ENCODE results near the gene RPL10A.

Gene RPL10A

GRCh38 chr6:35493307-35493983 is 25.2 kb downstream of the RPL10A start:
- DNase-seq, result no peak

DNA sequence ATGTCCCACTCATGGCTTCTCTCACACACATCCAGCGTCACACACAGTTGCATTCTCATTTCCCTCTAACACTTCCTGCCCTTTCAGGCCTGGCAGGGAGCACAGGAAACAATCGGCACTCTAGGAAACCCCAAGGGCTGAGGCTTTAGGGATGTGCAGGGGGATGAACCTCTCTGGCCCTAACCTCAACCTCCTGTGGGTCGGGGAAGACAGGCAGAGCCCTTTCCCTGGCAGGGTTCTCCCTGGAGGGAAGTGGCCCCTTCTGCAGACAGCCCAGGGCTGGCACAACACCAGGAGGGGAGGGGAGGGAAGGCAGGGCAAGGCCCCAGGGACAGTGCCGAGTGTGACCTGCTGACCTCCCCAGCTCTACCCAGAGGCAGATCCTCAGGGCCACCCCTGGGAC is 26.0 kb downstream of the RPL10A start:
- DNase-seq, result no peak

DNA sequence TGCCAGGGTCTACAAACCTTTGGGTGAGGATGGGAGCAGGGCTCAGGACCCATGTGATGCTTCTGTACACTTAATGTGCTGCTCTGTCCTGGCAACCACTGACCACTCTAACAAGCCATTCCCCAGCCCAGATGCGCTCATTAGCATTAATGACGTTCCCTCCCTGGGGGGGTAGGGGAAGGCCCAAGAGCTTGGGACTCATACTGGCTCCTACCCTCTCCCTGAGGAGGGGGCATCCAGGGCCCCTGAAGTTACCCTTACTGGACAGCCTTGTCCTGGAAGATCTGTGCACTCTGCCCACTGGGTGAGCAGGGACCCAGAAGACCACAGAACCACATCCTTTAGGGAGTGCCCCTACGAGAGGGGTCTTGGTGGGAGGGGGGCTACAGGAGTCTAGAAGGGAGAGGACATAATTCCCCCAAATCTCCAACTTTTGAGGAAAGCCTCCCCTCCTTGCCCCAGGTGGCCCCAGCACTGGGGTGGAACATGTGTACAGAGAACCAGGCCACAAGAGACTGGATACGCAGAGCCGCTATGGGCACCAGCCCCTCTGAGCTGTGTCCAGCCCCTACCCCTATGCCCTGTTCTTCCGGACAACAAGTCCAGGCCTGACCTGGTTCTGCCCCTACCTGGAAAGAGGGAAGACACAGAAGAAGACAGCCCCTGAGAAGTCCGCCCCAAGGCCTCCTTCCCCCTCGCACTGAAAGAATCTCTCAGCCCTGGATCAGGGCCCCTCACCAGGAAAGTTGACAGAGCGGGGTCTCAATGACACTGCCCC is 27.2 kb downstream of the RPL10A start:
- DNase-seq, result no peak

- DNase-seq, result no peak
Observed at GRCh38 chr6:35496036-35496840, 28.0 kb downstream of the RPL10A start.

- DNase-seq, result peak; percentile 84
Observed at GRCh38 chr6:35496841-35497570, 28.8 kb downstream of the RPL10A start, which contains the start of gene TEAD3. Gene TEAD3, minus strand, starts transcription at chr6:35497079.

DNA sequence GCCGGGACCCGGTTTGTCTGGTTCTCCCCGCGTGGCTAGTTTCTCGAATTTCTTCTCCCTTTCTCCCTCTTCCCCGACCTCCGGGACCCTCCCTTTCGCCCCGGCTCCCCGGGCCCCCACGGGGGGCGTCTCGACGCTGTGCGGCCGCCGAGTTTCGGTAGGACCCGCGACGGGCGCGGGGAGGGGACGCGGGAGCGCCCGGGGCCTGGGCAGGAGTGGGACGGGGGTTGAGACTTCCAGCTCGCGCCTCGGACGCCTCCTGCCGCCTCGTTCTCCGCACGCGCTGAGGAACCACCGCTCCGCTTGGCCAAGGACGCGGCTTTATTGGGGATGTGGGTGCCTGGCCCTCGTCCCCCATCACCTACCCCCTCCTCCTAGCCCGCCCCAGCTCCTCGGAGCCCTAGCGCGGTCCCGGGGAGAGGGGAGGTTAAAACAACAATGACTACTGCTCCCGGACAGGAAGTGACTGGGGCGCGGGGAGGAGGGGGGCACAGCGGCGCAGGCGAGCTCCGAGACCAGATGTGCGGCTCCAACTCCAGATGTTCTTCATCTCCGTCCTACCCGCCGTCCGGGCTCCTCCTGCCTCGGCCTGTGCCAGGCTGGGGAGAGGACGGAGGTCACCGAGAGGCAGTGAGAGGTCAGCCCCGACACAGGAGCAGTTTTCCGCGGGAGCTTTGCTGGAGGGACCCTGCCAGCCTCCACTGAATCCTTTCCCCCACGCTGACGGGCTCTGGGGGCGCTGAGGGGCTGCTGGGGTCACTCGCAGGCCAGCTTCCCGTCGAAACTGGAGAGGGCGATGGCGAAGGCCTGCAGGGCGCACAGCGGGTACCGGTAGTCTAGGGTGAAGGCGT is 29.6 kb downstream of the RPL10A start:
- peak; percentile 84 for DNase-seq

DNA sequence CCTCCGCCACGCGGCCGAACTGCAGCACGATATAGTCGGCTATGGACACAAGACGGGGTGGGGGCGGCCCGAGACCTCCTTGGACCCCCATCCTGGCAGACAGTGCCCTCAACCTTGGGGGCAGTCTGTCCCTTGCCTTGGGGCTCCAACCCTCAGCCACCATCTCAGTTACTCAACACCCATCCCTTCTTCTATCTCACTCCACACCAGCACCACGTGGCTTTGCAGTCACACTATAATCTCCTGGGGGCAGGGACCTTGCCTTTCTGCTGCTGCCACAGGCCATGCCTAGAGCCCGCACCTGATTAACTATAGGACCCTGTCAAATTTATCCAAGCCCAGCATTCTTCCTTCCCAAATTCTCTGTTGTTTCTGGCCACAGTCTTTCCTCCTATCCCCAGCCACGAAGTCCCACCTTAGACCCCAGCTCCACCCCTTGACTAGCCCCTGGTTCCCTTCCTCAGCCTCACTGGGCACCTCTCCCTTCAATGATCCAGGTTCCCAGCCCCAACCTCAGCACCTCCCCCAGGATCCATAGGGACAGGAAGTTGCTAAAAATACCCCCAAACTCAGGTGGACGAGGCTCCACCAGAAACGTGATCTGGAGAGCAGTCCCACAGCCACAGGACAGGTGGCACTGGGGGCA is 30.3 kb downstream of the RPL10A start:
- no peak for DNase-seq

GRCh38 chr6:35499372-35499771 is 31.2 kb downstream of the RPL10A start:
- DNase-seq, result no peak

DNA sequence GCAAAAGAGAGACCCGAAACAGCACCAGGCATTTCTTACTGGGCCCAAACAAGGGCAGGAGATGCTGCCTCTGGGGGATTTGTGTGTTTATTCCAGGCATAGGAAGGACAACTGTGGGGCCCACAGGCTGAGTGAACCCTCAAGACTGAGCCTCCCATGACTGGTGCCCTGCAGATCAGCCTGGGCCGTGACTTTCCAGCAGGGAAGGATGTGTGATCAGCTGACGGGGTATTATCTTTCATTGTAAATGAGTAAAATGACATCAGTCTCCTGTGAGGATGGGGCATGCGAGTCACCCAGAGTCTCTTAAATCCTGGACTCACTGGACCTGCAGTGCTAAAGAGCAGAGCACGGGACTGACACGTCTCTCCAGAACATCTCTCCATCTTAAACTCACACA is 32.6 kb downstream of the RPL10A start:
- DNase-seq, result peak; percentile 55

- no peak for DNase-seq
Observed at GRCh38 chr6:35501784-35502183, 33.6 kb downstream of the RPL10A start.

DNA sequence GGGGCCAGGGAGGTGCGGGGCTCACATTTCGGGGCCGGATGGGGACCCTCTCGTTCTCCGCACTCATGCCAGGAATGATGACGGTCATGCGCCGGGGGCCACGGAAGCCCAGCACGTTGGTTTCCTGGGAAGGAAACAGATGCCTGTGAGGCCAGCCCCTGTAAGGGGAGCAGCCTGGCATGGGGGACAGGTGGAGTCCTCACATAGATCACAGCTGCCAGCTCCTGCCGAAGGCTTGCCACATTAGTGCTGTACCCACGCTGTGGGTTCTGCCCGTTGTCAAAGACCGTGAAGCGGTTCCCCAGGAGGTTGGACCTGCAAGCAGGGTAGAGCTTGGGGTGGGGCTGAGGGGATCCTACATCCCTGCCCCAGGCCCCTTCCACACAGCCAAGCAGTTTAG is 35.3 kb downstream of the RPL10A start:
- DNase-seq, result no peak

GRCh38 chr6:35505999-35506412 is 37.8 kb downstream of the RPL10A start:
- DNase-seq, result no peak

DNA sequence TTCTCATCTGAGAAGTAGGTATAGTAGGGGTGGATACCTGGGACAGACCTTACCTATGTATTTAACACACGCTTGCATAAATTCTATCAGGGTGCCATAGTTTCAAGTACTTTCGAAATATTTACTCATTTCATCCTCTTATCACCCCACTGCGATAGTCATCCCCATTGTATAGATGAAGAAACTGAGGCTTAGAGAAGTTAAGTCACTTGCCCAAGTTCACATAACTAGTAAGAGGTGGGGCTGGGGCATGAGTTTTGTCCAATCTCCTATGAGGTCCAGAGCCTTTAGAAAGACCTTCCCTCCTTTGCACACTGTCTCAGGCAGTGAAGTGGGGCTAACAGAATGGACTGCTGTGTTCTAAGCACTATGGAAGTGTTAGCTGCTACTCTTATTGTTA is 38.3 kb downstream of the RPL10A start:
- DNase-seq, result no peak

- DNase-seq, result no peak
Observed at GRCh38 chr6:35507221-35507620, 39.0 kb downstream of the RPL10A start.

DNA sequence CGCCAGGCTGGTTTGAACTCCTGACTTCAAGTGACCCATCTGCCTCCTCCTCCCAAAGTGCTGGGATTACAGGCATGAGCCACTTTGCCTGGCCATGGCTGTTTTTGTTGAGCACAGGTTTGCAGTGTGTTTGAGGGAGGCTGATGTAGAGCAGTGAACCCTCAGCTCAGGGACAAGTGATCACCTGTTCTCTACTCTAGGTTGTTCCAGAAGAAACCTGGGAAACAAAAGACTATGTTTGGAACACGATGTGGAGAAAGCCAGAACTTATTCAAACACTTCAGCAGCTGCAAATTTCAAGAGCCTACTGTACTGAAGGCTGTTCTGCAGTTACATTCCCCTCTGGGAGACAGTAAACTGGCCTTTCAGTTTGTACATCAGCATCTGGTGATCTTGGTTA is 39.8 kb downstream of the RPL10A start:
- DNase-seq, result no peak

DNA sequence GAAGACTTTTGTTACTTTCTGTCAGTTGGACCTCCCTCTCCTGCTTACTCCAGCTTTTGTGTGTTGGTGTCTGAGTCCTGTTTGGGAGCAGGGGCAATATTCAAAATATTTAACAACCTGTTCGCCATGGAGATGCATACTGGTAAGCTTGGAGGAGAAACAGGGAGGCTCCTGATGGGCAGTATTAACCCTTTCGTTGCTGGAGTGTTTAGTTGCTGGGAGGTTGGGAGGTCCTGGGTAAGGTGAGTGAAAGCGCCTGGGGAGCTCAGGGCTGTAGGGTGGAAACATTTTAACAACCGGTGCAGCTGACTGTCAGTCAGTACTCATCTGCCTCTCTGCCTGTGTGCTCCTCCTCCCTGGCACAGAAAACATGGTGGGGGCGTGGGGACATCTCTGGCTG is 40.3 kb downstream of the RPL10A start:
- no peak for DNase-seq

- DNase-seq, result no peak
Observed at GRCh38 chr6:35510916-35511561, 42.8 kb downstream of the RPL10A start.

GRCh38 chr6:35511562-35511941 is 43.4 kb downstream of the RPL10A start:
- DNase-seq, result no peak

DNA sequence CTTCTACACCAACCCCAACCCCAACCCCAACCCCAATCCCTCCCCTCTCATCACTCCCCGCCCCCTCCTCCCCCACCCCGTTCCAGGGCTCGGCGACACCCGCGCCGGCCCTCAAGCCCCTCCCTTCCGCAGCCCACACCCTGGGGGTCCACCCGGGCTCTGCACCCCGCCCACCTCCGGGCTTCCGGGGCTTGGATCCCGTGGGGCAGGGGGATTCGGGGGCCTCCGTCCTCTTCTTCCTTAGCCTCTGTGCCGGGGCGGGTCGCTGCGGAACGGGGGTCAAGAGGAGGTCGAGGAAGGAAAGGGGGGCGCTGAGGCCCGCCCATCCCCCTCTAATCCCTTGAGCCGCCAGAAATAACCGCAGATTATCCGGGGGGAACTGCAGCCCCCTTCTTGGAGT is 43.8 kb downstream of the RPL10A start:
- no peak for DNase-seq

GRCh38 chr6:35512740-35513139 is 44.5 kb downstream of the RPL10A start, which contains the start of gene TULP1:
Gene TULP1, minus strand, starts transcription at chr6:35512896. Its CDS starts 38 bp downstream, at chr6:35512858.
- DNase-seq, result no peak

DNA sequence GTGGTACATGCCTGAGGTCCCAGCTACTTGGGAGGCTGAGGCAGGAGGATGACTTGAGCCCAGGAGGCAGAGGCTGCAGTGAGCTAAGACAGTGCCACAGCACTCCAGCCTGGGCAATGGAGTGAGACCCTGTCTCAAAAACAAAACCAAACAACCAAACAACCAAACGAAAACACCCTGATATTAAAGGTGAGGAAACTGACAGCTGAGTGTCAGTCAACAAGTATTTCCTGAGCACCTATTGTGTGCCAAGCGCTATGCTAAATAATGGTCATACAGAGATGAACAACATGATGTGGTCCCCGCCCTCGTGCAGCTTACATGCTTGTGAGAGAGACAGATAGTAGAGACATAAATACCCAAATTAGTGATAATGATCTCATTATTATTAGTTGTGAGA is 46.4 kb downstream of the RPL10A start:
- DNase-seq, result no peak

Measured in fibroblast of skin of abdomen (primary cell).